Measurements from ENCODE around the gene VPS39.

Gene VPS39

DNA sequence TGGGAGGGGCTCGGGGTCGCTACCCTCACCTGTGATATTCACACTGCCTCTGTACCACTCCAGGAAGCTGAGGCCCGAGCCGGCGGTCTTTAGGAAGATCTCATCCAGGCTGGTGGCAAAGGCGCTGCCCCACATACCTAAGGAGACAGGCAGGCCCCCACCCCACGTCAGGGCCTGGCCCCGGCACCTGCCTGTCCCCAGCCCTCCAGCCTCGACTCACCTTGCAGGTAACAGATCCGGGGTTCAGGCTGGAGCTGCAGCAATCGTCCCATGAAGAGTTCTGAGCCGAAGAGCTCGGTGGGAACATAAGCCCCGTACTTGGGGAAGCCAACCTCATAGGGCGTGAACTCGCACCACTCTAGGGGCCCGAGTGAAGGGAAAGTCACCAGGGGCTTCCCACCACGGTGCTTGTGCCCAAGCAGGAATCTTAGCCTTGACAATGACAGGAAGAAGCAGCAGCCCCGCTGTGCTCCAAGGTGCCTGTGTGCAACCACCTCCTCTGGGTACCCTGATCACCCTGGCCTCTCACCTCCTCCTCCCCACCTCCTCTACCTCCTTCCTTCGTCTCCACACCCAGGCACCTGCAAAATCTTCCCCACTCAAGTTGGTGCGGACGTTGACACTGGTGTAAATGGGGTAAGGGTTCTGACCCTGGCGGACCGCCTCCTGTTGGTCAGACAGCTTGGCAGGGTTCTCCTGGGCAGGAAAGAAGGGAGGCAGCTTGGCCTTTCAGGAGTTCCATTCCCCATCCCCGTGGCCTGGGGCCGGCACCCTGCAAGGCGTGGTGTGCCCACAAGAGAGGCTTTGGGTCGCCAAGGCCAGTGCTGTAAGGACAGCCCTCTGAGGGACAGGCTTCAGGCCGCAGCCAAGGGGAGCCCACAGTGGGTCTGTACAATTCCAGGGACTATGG, 62.3 kb downstream of the VPS39 start:
- DNase-seq (ENCODE audit: low spot score), result no peak

DNA sequence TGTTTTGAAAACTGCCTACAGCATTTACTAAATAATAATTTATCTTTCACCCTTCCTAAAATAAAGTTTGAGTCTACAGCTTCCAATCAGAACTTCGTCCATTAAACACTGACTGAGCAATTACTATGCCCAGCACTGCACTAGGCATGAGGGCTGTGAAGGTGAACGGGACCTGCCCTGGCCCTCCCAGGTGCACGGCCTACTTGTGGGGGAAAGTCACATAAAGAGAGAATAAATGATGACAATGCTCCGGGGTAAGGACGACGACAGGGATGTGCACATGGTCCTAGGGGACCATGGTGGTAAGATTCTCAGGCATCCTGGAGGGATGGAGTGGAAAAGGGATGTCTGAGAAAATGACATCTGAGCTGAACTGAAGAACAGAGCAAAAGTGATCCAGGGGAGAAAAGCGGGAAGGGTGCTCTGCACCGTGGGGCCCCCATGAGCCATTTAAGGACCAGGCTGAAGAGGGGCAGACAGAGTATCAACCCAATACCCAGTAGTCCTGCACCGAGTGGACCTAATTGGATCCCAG, 63.2 kb downstream of the VPS39 start:
- no peak for DNase-seq (ENCODE audit: low spot score)

DNA sequence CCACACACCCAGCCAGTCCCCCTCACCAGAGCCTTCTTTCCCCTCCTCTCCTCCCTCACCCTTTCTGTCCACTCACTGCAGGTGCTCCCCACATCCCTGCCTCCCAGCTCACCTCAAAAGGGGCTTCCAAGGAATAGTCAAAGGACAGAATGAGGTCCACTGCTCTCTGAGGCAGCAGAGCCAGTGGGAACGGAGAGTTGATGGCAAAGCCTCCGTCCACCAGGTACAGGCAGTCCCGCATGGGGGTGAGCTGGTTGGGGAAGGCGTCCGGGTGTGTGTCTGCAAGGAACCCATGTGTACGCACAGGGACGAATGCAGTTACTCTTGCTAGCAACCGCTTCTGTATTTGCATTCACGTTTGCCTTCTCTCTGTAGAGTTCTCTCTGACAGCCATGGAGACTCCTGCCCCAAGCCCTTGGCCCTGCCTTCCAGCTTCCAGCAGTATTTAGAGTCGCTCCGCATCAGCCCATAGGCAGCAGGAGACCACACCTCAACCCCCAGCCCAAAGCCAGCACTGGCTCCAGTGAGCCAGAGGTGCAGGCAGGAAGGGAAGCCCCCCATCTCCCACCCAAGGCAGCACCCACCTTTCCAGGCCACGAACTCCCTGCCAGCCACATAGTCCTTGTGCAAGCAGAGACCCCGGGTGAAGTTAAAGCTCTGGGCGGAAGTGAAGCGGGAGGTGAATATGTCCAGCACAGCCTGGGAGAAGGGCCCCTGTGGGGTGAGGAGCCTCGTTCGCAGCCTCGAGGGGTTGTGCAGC, 64.1 kb downstream of the VPS39 start:
- no peak for DNase-seq (ENCODE audit: low spot score)

DNA sequence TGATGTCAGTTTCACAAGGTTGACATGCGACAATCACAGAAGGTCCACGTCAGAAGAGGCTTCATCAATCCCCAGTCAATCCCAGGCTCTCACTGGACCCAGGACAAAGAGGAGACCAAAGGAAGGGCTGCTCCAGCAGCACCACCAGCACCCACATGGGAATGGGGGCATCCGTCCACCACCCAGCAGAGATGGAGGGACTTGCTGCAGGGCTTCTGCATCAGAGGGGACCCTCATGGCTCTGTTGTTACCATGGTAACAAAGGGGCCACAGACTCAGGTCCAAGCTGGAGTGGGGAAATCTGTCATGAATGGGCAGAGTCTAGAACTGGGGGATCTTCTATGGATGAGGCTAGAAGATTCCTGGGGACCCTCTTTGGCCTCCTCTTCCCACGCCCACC, 64.7 kb downstream of the VPS39 start:
- DNase-seq (ENCODE audit: low spot score), result no peak

DNA sequence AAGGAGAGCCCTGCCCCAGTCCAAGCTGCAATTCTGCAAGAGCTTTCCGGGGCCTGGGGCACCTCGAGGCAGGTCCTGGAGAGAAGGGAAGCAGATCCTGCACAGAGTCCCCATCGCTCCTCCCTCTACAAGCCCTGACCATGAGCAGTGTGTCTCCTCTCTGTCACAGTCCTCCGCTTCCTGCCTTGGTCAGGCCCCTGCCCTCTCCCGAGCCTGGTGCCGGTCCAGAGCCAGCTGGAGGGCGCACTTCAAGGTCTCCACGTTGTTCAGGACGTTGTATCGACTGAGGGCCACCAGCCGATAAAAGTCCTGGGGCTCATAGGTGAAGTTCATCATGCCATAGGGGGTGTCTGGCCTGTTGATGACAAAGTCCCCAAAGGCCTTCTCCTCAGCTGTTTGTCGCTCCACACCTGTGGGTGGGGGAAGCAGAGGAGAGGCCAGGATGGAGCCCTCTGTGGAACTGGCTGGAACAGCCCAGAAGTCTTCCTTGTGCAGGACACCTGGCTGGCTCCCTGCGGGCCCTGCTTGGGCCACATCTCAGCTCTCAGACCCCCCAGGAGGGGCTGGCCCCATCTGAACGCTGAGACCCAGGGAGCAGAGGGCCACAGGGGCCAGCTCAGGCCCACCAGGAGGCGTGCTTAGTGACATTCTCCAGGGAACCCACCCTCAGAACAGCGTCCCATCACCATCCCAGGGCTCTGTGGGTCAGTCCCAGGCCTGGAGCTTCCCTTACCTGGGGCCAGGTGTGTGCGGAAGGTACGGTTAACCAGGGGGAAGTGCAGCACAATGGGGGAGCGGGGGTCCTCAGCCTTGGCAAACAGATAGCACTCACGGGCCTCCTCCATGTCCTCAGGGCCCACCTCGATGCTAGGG, 66.1 kb downstream of the VPS39 start:
- no peak for DNase-seq (ENCODE audit: low spot score)

DNA sequence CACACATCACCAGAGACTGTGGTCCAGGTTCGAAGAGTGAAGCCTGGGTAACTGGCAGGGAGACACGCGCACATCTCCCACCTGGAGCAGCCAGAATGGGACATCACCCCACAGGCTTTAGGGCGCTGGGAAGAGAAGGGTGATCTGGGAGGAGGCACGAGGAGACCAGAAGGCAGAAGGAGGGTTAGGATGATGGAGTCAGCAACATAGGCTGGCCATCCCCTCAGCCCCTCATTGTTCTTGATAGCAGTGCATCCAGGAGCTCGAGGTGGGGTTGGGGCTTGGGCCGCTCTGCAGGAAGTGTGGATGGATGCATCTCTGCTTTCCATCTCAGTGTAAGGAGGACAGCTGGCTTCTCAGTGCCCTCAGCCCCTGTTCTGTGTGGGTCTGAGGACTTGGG, 66.9 kb downstream of the VPS39 start:
- no peak for DNase-seq (ENCODE audit: low spot score)

DNA sequence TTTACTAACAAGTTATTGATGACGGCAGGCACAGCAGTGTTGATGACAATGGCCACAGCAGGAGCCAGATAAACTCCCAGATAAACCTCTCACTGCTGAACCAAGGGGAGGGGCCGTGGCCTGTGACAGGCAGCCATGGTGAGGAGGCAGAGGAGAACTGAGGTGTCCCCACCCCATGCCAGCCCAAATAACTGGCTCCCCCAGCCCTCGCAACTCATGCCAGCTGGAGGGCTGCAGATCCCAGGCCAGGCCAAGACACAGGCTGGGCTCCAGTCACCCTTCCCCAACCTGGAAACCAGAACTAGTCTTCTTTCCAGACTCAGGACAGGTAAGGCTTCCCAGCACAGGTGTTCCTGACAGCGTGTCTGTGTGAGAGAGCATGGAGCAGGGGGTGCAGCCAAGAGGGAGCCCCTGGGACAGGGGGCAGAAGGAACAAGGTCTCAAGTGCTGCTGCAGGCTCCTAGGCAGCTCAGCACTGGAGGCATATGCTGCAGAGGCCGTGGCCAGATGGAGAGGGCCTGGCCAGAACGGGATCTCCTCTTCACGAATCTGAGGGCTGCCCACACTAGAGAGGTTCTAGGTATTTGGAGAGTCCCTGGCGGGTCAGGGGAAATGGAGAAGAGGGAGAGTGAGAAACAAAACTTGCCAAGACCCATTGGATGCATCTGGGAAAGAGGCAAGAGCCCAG, 67.6 kb downstream of the VPS39 start:
- no peak for DNase-seq (ENCODE audit: low spot score)

DNA sequence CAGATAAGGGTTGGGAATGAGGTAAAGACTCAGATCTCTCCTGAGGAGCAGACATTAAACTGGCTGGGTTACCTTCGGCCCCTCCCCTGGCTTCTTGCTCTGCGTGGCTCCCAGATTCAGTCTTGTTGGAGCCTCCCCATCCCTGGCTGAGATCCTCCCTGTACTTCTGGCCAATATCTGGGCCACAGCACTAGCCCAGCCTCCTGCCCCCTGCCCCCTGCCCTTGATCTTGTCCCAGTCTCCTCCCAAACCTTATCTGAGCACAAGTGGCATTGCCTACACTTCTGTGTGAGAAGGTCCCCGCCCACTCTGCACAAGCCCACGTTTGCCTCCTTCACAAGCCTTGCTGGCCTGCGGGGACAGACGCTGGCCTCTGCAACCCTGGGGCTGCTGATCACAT, 68.5 kb downstream of the VPS39 start:
- DNase-seq (ENCODE audit: low spot score), result no peak

DNA sequence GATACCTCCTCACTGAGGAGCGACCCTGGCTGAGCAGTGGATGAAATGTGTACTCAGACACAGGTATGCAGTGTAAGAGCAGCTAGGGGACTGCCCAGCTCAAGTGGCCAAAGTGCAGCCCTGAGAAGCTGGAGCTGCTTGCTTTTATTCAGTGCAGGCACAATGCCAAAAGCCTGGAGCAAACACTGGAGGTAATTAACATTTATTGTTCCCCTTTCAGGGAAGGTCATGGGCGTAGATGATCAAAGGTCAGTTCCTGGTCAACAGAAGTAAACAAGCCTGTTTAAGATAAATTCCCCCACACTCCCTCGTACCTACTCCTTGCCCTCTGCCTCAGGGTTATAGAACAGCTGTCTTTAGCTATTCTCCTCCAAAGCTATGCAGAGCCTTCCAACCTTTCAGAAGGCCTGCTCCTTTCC, 69.1 kb downstream of the VPS39 start:
- DNase-seq (ENCODE audit: low spot score), result no peak

DNA sequence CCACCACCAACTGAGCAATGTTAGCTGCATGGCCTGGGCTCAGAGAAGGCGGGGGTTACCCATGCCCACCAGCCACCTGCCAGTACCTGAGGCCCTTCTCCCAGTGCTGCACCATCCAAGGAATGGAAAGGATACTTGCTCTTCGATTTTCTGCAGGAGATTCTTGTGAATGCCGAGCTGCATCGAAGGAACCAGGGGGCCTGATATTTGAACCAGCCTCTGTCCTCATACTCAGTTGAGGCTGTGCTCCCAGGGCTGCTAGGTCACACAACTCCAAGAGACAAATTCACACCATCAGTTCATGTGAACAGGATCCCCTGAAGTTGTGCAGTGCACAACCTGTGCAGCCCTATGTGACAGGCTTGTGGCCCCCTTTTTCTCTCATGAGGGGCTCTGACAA, 69.7 kb downstream of the VPS39 start:
- no peak for DNase-seq (ENCODE audit: low spot score)

DNA sequence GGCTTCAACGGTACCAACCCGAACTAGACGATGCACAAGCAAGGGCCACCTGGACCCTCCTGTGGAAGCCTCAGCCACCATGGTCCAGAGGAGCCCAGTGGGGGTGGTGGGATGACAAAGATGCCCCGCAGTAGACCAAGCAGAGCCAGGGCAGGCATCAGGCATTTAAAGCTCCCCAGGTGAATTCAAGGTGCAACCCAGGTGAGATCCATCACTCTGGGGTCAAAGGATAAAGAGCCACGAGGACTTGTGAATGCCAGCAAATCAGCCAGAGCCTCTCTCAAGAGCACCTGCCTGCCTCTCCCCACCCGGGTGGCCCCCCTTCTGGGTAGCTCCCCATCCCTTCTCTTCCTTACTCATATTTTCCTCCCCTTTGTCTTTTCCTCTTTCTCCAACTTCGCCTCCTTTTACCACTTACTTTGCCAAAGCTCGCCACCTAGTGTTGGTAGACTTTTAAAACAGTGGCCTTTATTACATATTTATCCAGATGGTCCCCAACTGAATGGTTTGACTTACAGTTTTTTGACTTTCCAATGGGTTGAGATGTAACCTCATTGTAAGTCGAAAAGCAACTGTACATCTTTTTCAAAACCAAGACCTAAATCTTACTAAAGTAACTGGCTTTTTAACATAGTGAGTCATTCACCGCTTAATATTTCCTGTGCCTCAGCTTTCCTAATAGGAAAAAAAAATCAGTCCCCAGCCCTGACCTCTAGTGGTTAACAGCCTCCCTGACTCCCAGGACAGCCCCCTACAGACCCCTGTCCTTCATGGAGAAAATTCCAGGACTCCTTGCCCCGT, 70.4 kb downstream of the VPS39 start:
- DNase-seq (ENCODE audit: low spot score), result peak; percentile 57

DNA sequence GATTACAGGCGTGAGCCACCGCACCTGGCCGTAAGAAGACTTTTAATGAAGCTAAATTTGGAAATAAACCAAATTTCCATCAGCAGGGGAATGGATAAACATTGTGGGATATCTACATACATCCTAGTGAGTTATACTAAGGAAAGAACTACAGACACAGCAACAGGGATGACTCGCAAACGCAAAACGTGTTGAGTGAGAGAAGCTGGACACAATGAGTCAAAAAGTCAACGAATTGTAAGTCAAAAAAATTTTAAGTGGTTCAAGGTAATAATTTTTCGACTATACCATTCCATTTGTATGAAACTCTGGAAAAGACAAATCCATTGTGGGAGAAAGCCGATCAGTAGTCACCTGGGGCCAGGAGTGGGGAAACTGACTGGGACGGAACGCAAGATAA, 71.6 kb downstream of the VPS39 start:
- no peak for DNase-seq (ENCODE audit: low spot score)

DNA sequence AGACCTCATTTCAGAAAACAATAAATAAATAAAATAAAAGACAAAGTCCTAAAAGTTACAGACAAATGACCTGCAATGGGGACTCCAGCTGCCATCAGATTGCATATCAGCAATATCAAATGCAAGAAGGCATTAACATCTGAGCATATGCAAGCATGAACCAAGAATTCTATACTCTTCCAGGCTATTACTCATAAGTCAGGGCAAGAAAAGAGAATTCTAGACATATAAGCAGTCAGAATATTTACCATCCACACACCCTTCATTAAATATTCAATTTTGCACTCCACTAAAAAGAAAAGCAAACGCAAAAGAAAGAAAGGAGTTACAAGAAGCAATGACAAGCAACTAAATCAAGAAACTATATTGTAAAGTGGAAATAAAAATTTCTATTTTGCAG, 72.8 kb downstream of the VPS39 start:
- no peak for DNase-seq (ENCODE audit: low spot score)

DNA sequence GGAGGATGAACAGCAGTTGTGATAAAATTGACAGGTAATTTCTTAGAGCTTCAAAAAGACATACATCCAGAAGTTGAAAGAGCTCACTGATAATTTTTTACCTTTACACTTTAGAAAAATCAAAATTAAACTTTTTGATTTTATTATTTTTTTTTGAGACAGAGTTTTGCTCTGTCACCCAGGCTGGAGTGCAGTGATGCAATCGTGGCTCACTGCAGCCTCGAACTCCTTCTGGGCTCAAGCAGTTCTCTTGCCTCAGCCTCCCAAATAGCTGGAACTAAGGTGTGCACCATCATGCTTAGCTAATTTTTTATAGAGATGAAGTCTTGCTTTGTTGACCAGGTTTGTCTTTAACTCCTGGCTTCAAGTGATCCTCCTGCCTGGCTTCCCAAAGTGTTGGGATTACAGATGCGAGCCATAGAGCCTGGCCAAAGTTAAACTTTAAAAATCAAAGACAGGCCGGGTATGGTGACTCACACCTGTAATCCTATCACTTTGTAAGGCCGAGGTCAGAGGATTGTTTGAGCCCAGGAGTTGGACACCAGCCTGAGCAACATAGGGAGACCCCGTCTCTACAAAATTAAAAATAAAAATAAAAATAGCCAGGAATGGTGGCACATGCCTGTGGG, 73.4 kb downstream of the VPS39 start:
- DNase-seq (ENCODE audit: low spot score), result peak; percentile 71

DNA sequence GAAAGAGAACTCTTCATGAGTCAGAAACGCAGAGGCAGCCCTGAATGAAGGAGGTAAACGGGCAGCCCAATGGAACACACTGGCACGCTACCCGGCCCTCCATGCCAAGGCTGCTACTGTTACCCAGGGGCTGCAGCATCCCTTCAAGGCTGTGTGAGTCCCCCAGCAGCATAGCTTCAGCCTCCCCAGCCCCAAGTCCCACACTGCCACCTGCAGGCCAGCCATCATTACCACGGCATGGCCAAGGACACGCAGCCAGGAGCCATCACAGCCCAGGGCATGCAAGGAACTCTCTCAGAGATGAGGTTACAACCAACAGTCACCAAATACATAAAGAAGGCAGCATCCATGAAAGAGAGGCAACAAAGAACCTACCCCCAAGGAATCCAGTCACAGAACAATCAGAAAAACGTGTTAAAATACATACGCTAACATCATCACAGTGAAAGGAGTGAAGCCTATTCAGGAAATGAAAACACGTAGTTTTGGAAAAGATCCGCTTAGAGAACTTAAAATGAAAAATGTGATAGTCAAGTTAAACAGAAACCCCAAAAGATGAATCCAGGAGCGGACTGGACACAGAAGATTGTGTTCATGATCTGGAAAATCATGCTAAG, 74.1 kb downstream of the VPS39 start:
- DNase-seq (ENCODE audit: low spot score), result peak; percentile 53

DNA sequence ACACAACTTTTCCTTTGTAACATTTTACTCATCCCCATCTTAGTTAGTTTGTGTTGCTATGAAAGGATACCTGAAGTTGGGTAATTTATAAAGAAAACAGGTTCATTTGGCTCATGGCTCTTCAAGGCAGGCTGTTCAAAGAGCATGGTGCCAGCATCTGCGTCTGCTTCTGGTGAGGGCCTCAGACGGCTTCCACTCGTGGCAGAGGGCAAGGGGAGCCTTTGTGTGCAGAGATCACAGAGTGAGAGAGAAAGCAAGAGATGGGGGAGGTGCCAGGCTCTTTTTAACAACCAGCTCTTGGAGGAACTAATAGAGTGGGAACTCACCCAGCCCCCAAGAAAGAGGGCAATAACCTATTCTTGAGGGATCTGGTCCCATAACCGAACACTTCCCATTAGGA, 74.7 kb downstream of the VPS39 start:
- no peak for DNase-seq (ENCODE audit: low spot score)

DNA sequence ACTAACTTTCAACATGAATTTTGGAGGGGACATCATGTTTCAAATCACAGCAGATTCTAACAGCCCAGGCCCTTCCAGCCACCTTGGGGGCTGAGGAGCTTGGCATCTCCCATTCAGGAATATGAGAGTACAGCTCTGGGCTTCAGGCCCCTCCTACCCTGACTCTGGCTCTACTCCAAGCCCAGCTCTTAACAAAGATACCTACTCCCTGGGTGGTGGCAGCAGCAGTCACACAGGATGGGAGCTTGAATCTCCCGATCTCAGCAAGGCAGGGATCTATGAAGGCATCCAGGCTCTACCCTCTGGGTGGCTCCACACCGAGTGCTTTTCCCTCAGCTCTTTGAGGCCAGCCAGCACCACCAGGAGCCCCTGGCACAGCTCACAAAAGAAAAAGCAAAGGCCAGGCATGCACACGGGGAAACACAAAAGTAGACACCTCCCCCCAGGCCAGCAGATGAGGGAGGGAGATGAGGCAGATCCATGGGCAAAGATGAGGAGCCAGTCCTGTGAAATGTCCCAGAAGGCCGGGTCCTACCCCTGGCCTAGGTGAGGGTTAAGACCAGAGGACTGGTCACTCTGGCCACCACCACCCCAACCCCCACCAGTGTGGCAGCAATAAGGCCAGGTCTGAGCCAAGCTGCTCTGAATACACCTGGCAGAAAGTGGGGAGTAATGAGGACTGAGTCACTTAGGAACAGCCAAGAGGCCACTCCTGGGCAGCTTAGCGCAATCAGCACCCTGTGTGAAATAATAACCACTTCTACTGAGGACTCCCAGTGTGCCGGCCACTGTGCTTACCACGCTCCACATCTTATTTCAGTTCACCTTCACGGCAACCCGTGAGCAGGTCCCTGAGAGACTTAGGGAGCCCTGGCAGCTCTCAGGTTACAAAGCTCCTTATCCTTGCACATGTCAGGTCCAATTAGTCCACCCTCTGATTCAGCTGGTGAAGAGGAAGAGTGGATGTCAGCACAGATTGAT, 76.0 kb downstream of the VPS39 start:
- DNase-seq (ENCODE audit: low spot score), result no peak

DNA sequence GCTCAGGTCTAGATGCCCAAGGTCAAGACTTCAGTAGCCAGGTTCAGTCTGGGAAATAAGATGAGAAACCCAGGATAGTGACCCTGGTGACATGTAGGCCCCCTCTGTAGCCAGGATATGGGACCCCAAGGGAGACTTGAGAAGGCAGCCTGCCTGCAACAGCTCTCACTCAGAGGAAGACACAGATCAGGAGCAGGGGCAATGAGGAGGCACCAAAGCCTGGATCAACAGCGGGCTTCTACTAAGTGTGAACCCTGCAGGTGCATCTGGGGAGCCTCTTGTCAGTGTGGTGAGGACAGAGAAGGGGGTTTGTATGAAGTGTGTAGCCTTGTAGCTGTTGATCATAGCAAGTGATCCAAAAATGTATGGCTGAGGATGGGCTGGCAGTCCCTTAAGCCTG, 77.1 kb downstream of the VPS39 start:
- no peak for DNase-seq (ENCODE audit: low spot score)

Measured in kidney tubule cell (primary cell).